H1 (cell line): ENCODE results near the gene NEK4. TPM values are rescaled to one million over a fixed set of nuclear protein-coding genes. Genes with fewer than 3 reads are reported as not detected.

Experiments
- CTCF ChIA-PET: fragments of 300-600 bp; sonication (Branson Sonifier 250); formaldehyde crosslinking; loops from one replicate; lab custom pipeline; 2021; ENCODE audit not compliant: partially characterized antibody; lab: Charles Lee
- POLR2A ChIA-PET: fragments of 300-600 bp; sonication (Branson Sonifier 250); formaldehyde crosslinking; loops from one replicate; lab custom pipeline; 2021; ENCODE audit warnings: inconsistent platforms; ENCODE audit not compliant: partially characterized antibody; lab: Charles Lee
- DNase-seq, 2 experiments: peaks; one replicate each; pipeline versions ENCODE4 v3.0.0 to v3.0.0-alpha.2; 2010 to 2022; ENCODE audit warnings: low spot score in 2 of 2, low read depth in 1 of 2, mixed read lengths in 1 of 2
- FAIRE-seq: peaks from 2 replicates; lab custom pipeline; 2011; peaks lifted over from hg19 to GRCh38; lab: Jason Lieb, UNC
- H2AFZ ChIP-seq: 2 replicates; pipeline ENCODE4 v1.8.1; 2012; ENCODE audit warnings: low read length, inconsistent platforms
- H2AK5ac ChIP-seq: 2 replicates; pipeline ENCODE4 v1.6.1; 2013; ENCODE audit warnings: low read depth, low read length
- H2BK120ac ChIP-seq: replicated peaks from 2 replicates; pipeline ENCODE3; 2013; ENCODE audit warnings: low read depth, low read length, inconsistent platforms
- H2BK12ac ChIP-seq: 2 replicates; pipeline ENCODE4 v1.6.1; 2013; ENCODE audit warnings: low read depth, low read length
- H2BK15ac ChIP-seq: 2 replicates; pipeline ENCODE4 v1.6.1; 2013; ENCODE audit warnings: low read length
- H2BK20ac ChIP-seq: 2 replicates; pipeline ENCODE4 v1.6.1; 2013; ENCODE audit warnings: low read length
- H2BK5ac ChIP-seq: 2 replicates; pipeline ENCODE4 v1.6.1; 2013; ENCODE audit warnings: low read depth, low read length
- H3K14ac ChIP-seq: 2 replicates; pipeline ENCODE4 v1.6.1; 2013; ENCODE audit warnings: inconsistent platforms; ENCODE audit not compliant: insufficient read length
- H3K18ac ChIP-seq: 2 replicates; pipeline ENCODE4 v1.6.1; 2013; ENCODE audit warnings: low read length; ENCODE audit errors: extremely low read depth
- H3K23ac ChIP-seq: 2 replicates; pipeline ENCODE4 v1.6.1; 2013; ENCODE audit warnings: inconsistent platforms; ENCODE audit not compliant: insufficient read length
- H3K23me2 ChIP-seq: 2 replicates; pipeline ENCODE4 v1.6.1; 2013; ENCODE audit warnings: low read depth, low read length
- H3K27ac ChIP-seq: 2 replicates; pipeline ENCODE4 v1.6.1; 2011; ENCODE audit warnings: low read depth, low read length, inconsistent platforms
- H3K27me3 ChIP-seq, 4 experiments: replicated peaks in 1 of 4; 1 replicate in 1 of 4; 2 replicates in 3 of 4; pipeline versions ENCODE4 v1.6.1 to v1.8.1; 2011 to 2013; ENCODE audit warnings: low read length in 3 of 4, mild to moderate bottlenecking in 3 of 4, inconsistent platforms in 2 of 4, mixed read lengths in 2 of 4, moderate library complexity in 1 of 4; ENCODE audit not compliant: control insufficient read depth in 3 of 4, insufficient read depth in 3 of 4; ENCODE audit errors: extremely low read depth in 1 of 4
- H3K36me3 ChIP-seq, 4 experiments: 2 replicates each; pipeline versions ENCODE4 v1.6.1 to v1.8.1; 2011 to 2013; ENCODE audit warnings: mild to moderate bottlenecking in 4 of 4, low read length in 3 of 4, moderate library complexity in 2 of 4, control low read depth in 1 of 4, inconsistent platforms in 1 of 4; ENCODE audit not compliant: insufficient read depth in 4 of 4, control insufficient read depth in 2 of 4
- H3K4ac ChIP-seq: replicated peaks from 2 replicates; pipeline ENCODE3; 2013; ENCODE audit warnings: low read length, low read depth, mixed read lengths, inconsistent platforms; ENCODE audit not compliant: insufficient read length
- H3K4me1 ChIP-seq, 4 experiments: replicated peaks in 1 of 4; 1 replicate in 1 of 4; 2 replicates in 3 of 4; pipeline versions ENCODE4 v1.6.1 to v1.8.1; 2011 to 2013; ENCODE audit warnings: low read length in 3 of 4, inconsistent platforms in 2 of 4, mixed read lengths in 1 of 4; ENCODE audit not compliant: insufficient read depth in 4 of 4, control insufficient read depth in 3 of 4
- H3K4me2 ChIP-seq, 2 experiments: 2 replicates each; pipeline versions ENCODE4 v1.6.1 to v1.8.1; 2011 to 2013; ENCODE audit warnings: low read depth in 2 of 2, low read length in 2 of 2, control low read depth in 1 of 2, inconsistent platforms in 1 of 2, mild to moderate bottlenecking in 1 of 2; ENCODE audit not compliant: insufficient read depth in 1 of 2
- H3K4me3 ChIP-seq, 4 experiments: fragments of 200-600, 300-600 bp in 1 of 4; sonication (generic), shearing (Covaris generic), sonication (Bioruptor Twin) in 1 of 4; 2 replicates each; pipeline versions ENCODE4 v1.5.1 to v1.8.1; 2011 to 2016; ENCODE audit warnings: low read length in 4 of 4, low read depth in 3 of 4, control low read depth in 2 of 4, inconsistent platforms in 2 of 4, mild to moderate bottlenecking in 2 of 4, mixed read lengths in 1 of 4, moderate library complexity in 1 of 4; ENCODE audit not compliant: insufficient read depth in 2 of 4; ENCODE audit errors: extremely low read depth in 1 of 4
- H3K56ac ChIP-seq: replicated peaks from 2 replicates; pipeline ENCODE3; 2013; ENCODE audit warnings: low read depth, mild to moderate bottlenecking, mixed read lengths, low read length, inconsistent platforms; ENCODE audit not compliant: insufficient read length
- H3K79me1 ChIP-seq: 2 replicates; pipeline ENCODE4 v1.6.1; 2013; ENCODE audit warnings: low read depth, low read length, control low read depth
- H3K79me2 ChIP-seq, 2 experiments: 2 replicates each; pipeline versions ENCODE4 v1.6.1 to v1.8.1; 2012 to 2013; ENCODE audit warnings: low read length in 2 of 2, mild to moderate bottlenecking in 2 of 2, inconsistent platforms in 1 of 2; ENCODE audit not compliant: insufficient read depth in 2 of 2, control insufficient read depth in 1 of 2
- H3K9ac ChIP-seq, 4 experiments: replicated peaks in 1 of 4; 1 replicate in 1 of 4; 2 replicates in 3 of 4; pipeline versions ENCODE4 v1.6.1 to v1.8.1; 2011 to 2013; ENCODE audit warnings: low read depth in 3 of 4, low read length in 3 of 4, control low read depth in 2 of 4, mild to moderate bottlenecking in 2 of 4, moderate library complexity in 2 of 4, inconsistent platforms in 1 of 4; ENCODE audit errors: extremely low read depth in 1 of 4
- H3K9me3 ChIP-seq, 2 experiments: 2 replicates each; pipeline versions ENCODE4 v1.6.1 to v1.8.1; 2012 to 2013; ENCODE audit warnings: mild to moderate bottlenecking in 2 of 2, moderate library complexity in 2 of 2, control low read depth in 1 of 2, inconsistent platforms in 1 of 2, low read depth in 1 of 2, low read length in 1 of 2, mixed read lengths in 1 of 2; ENCODE audit not compliant: insufficient read depth in 2 of 2
- H4K20me1 ChIP-seq, 2 experiments: replicated peaks in 1 of 2; 2 replicates each; pipeline versions ENCODE3 to v1.8.1; 2011 to 2013; ENCODE audit warnings: inconsistent platforms in 2 of 2, low read length in 2 of 2, mild to moderate bottlenecking in 1 of 2; ENCODE audit not compliant: insufficient read depth in 2 of 2, control insufficient read depth in 1 of 2
- H4K5ac ChIP-seq: 2 replicates; pipeline ENCODE4 v1.6.1; 2013; ENCODE audit warnings: low read length, low read depth, mixed read lengths, inconsistent platforms; ENCODE audit not compliant: insufficient read length
- H4K8ac ChIP-seq: 2 replicates; pipeline ENCODE4 v1.8.0; 2013; ENCODE audit warnings: mild to moderate bottlenecking, moderate library complexity, low read length, inconsistent platforms; ENCODE audit not compliant: insufficient read depth; ENCODE audit errors: extremely low read depth
- H4K91ac ChIP-seq: replicated peaks from 2 replicates; pipeline ENCODE3; 2013; ENCODE audit warnings: low read length, mixed read lengths, inconsistent platforms; ENCODE audit not compliant: insufficient read length
- ASH2L ChIP-seq: fragments of 200-600, 300-600 bp; sonication (generic); IDR thresholded peaks from one replicate; pipeline ENCODE4 v1.7.1; 2017; ENCODE audit warnings: low read length
- BCL11A ChIP-seq, 2 experiments: IDR thresholded peaks; one replicate each; pipeline ENCODE4 v1.6.1; 2011; ENCODE audit warnings: low read depth in 2 of 2, low read length in 2 of 2, mild to moderate bottlenecking in 2 of 2
- CBX5 ChIP-seq: fragments of 300-800, 300-1000 bp; sonication (generic); IDR thresholded peaks from 2 replicates; pipeline ENCODE4 v1.7.1; 2016; ENCODE audit warnings: antibody characterized with exemption, low read length, low read depth
- CBX8 ChIP-seq: fragments of 300-800, 300-1000 bp; sonication (generic); IDR thresholded peaks from 2 replicates; pipeline ENCODE4 v1.7.1; 2016; ENCODE audit warnings: low read depth, low read length, borderline replicate concordance
- KDM4A ChIP-seq: IDR thresholded peaks from one replicate; pipeline ENCODE4 v1.7.1; 2012; ENCODE audit warnings: low read depth, mild to moderate bottlenecking, moderate library complexity, low read length, inconsistent platforms; ENCODE audit not compliant: severe bottlenecking
- POLR2A ChIP-seq, 2 experiments: IDR thresholded peaks; 1 replicate in 1 of 2; 2 replicates in 1 of 2; pipeline ENCODE4 v1.6.1; 2011; ENCODE audit warnings: low read depth in 2 of 2, low read length in 2 of 2, mild to moderate bottlenecking in 2 of 2; ENCODE audit errors: control extremely low read depth in 1 of 2
- POLR2AphosphoS5 ChIP-seq: IDR thresholded peaks from 2 replicates; pipeline ENCODE4 v1.6.1; 2011; ENCODE audit warnings: low read depth, low read length
- SIRT6 ChIP-seq: IDR thresholded peaks from one replicate; pipeline ENCODE4 v1.7.1; 2012; ENCODE audit warnings: low read length, inconsistent platforms
- SUZ12 ChIP-seq: fragments of 200-600 bp; sonication (generic); IDR thresholded peaks from 2 replicates; pipeline ENCODE4 v1.6.1; 2012; ENCODE audit warnings: mild to moderate bottlenecking, inconsistent platforms, low read length, moderate library complexity, mixed read lengths
- TCF12 ChIP-seq: IDR thresholded peaks from 2 replicates; pipeline ENCODE4 v1.6.1; 2011; ENCODE audit warnings: low read depth, mild to moderate bottlenecking, low read length
- USF2 ChIP-seq: IDR thresholded peaks from 2 replicates; pipeline ENCODE4 v1.6.1; 2011; ENCODE audit warnings: low read length, improper control_type of control experiment
- ZNF274 ChIP-seq: IDR thresholded peaks from 2 replicates; pipeline ENCODE4 v1.7.0; 2012; ENCODE audit warnings: low read length, borderline replicate concordance; ENCODE audit errors: extremely low read depth
- WGBS, 2 experiments: shearing (Covaris generic) in 1 of 2; methylation state at CpG; one replicate each; pipeline versions ENCODE4 v1.1.6 to v1.1.7; 2013 to 2015; ENCODE audit warnings: low lambda C conversion rate in 2 of 2, mixed read lengths in 2 of 2, inconsistent platforms in 1 of 2, low coverage in 1 of 2, missing lambda C conversion rate in 1 of 2; ENCODE audit not compliant: insufficient replicate concordance in 2 of 2, insufficient coverage in 1 of 2, insufficient read length in 1 of 2; ENCODE audit errors: extremely low coverage in 1 of 2, missing lambda C conversion rate in 1 of 2; 5-methylcytosine and 5-hydroxymethylcytosine counted together
- polyA plus RNA-seq, 7 experiments: library from polyadenylated mRNA; depleted of rRNA in 3 of 7; stranded (reverse) in 5 of 7; unstranded in 2 of 7; fragments of >200 nt in 5 of 7; fragments of 200-250 nt in 2 of 7; gene quantifications; 1 replicate in 5 of 7; 2 replicates in 1 of 7; 4 replicates in 1 of 7; pipeline versions ENCODE4 v1.2.1 to v1.2.3, GENCODE V29; 2011 to 2013; ENCODE audit warnings: missing spikeins in 2 of 7, mixed read lengths in 2 of 7
- total RNA-seq: library from RNA; stranded (reverse); fragmentation: NEBNext Ultra II Directional; extraction: Animal tissue kit (Norgen Biotek cat#: 25700); gene quantifications from 2 replicates; pipeline ENCODE4 v1.2.1, GENCODE V29; 2021

The NEK4 gene
- total and polyA plus RNA-seq, 2 of the 8 experiments (the other 6 are each of a cell fraction or from before 2014, with no cell fraction given) = 7.5 to 40.0 TPM

GRCh38 chr3:52786330-52787215 is 15.8 kb upstream of the NEK4 start:
- H4K5ac ChIP-seq = no peak overlapping the region
- H2BK20ac ChIP-seq = no peak overlapping the region
- H3K4me1 ChIP-seq = peaks cover 0 to 8% (median 0%) of the 10 kb centered on the region in 4 experiments; a peak in 1 of 7 replicates
- H3K27me3 ChIP-seq = no peaks in the 10 kb centered on the region; a peak in 1 of 7 replicates
- H3K14ac ChIP-seq = no peak overlapping the region
- DNase-seq (no peak), FAIRE-seq (no peak)
- no peak overlapping the region for H2BK15ac ChIP-seq
- H3K4me2 ChIP-seq = no peak overlapping the region
- no peak overlapping the region for H3K23ac ChIP-seq
- no peak overlapping the region for H3K4ac ChIP-seq
- ChIA-PET CTCF (interaction anchor here (0.7 to 3.2 kb wide), 6 partner anchors 7 to 79 kb away, joined by 3 to 26 read pairs (median 4); partner anchors contain the start of gene ITIH1), POLR2A (interaction anchor here (0.8 kb wide), 1 partner anchor 96 kb away, joined by 3 read pairs; no protein-coding TSS in a partner anchor)
- H3K27ac ChIP-seq = no peak overlapping the region
- no peak overlapping the region for H2AFZ ChIP-seq
- H4K20me1 ChIP-seq = peaks cover 0 to 3% of the 10 kb centered on the region in 2 experiments
- no peak overlapping the region for H2BK12ac ChIP-seq
- no peaks in the 10 kb centered on the region for H3K9me3 ChIP-seq
- no peaks in the 10 kb centered on the region; a peak in 1 of 8 replicates for H3K36me3 ChIP-seq
- no peak overlapping the region for H3K4me3 ChIP-seq
- H4K8ac ChIP-seq = no peak overlapping the region
- H3K56ac ChIP-seq = no peak overlapping the region
- H3K18ac ChIP-seq = no peak overlapping the region
- no peaks in the 10 kb centered on the region for H3K23me2 ChIP-seq
- no peak overlapping the region for H3K9ac ChIP-seq
- H3K79me1 ChIP-seq = no peaks in the 10 kb centered on the region
- H2AK5ac ChIP-seq = no peak overlapping the region
- no peak for TF ChIP-seq ASH2L
- TF ChIP-seq BCL11A (IDR thresholded peaks at IDR 0.05; ENCODE audit: low read depth in 2 of 2, low read length in 2 of 2) = no peak
- no peak for TF ChIP-seq ZNF274
- TF ChIP-seq KDM4A = no peak
- no peak for TF ChIP-seq POLR2AphosphoS5
- TF ChIP-seq USF2 = no peak
- no peak for TF ChIP-seq SIRT6
- no peak for TF ChIP-seq CBX5
- TF ChIP-seq TCF12 = no peak
- no peak for TF ChIP-seq SUZ12
- TF ChIP-seq CBX8 = no peak
- no peak for TF ChIP-seq POLR2A (IDR thresholded peaks at IDR 0.05; ENCODE audit: control extremely low read depth in 1 of 2, low read depth in 2 of 2, low read length in 2 of 2)
- no peaks in the 10 kb centered on the region for H3K79me2 ChIP-seq
- H4K91ac ChIP-seq = no peak overlapping the region
- H2BK120ac ChIP-seq = no peak overlapping the region
- 96% methylated on average over 17 of the region's 19 CpGs; no CpG with 5 or more reads in 1 of the 2 experiments for WGBS, 2 experiments
- H2BK5ac ChIP-seq = no peak overlapping the region
